ENCODE data around the gene CDH12. TPM values are rescaled to one million over a fixed set of nuclear protein-coding genes. Genes with fewer than 3 reads are reported as not detected.

CDH12 gene
- total RNA-seq, 3 donors from 2014 or later, result 0.33 to 2.6 (median 1.1) TPM

DNA sequence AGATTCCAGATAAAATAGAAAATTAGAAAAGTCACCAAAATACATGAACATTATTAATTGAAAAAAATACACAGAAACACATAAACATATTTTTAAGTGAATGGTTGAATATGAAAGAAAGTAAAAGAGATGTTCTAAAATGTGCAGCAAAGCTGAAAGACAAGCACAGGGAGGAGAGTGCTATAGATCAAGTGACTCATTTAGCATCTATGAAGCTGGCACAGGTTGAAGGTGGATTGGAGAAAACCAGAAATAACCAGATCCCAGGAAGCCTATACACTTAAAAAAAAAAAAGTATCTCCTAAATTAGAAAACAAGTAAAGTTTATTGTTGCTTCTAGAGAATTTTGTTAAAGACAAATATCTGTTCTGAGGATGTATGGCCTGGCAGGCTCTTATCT, 338.9 kb downstream of the CDH12 start:
- no peaks in the 10 kb centered on the region for H3K27me3 ChIP-seq
- intact Hi-C loops (cut with DNase I; ENCODE audit: low total_unique reads), result no loop called here
- no peak for DNase-seq (ENCODE audit: low spot score in 2 of 2)
- TF ChIP-seq, protein P1, sequence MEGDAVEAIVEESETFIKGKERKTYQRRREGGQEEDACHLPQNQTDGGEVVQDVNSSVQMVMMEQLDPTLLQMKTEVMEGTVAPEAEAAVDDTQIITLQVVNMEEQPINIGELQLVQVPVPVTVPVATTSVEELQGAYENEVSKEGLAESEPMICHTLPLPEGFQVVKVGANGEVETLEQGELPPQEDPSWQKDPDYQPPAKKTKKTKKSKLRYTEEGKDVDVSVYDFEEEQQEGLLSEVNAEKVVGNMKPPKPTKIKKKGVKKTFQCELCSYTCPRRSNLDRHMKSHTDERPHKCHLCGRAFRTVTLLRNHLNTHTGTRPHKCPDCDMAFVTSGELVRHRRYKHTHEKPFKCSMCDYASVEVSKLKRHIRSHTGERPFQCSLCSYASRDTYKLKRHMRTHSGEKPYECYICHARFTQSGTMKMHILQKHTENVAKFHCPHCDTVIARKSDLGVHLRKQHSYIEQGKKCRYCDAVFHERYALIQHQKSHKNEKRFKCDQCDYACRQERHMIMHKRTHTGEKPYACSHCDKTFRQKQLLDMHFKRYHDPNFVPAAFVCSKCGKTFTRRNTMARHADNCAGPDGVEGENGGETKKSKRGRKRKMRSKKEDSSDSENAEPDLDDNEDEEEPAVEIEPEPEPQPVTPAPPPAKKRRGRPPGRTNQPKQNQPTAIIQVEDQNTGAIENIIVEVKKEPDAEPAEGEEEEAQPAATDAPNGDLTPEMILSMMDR (IDR thresholded peaks at IDR 0.05), result no peak
- TF ChIP-seq POLR2A (IDR thresholded peaks at IDR 0.05), result no peak
- H3K36me3 ChIP-seq, result no peaks in the 10 kb centered on the region
- H3K27ac ChIP-seq, result no peak overlapping the region
- H3K9me3 ChIP-seq, result no peaks in the 10 kb centered on the region
- H3K4me3 ChIP-seq, result no peak overlapping the region
- no peaks in the 10 kb centered on the region for H3K4me1 ChIP-seq

DNA sequence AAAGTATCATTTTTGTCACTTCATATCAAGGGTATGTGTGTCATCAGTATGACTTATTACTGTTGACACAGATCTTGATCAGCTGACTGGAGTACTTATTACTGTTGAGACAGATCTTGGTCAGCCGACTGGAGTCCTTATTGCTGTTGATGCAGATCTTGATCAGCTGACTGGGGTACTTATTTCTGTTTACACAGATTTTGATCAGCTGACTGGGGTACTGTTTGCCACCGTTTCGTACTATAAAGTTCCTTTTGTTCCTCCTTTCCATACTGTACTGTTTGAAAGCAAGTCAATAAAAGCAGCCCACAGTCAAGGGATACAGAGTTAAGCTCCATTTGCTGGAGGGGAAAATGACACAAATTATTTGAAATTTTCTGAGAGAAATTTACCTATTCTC, 347.3 kb downstream of the CDH12 start:
- intact Hi-C loops (cut with DNase I; ENCODE audit: low total_unique reads), result no loop called here
- DNase-seq (ENCODE audit: low spot score in 2 of 2), result no peak
- no peaks in the 10 kb centered on the region for H3K36me3 ChIP-seq
- H3K27ac ChIP-seq, result no peak overlapping the region
- peaks cover 0 to 7% of the 10 kb centered on the region in 2 donors for H3K9me3 ChIP-seq
- no peaks in the 10 kb centered on the region for H3K27me3 ChIP-seq
- TF ChIP-seq, protein P1 (IDR thresholded peaks at IDR 0.05), result no peak
- TF ChIP-seq POLR2A (IDR thresholded peaks at IDR 0.05) (no peak), POLR2AphosphoS5 (IDR thresholded peaks at IDR 0.05) (no peak)
- H3K4me3 ChIP-seq, result no peak overlapping the region
- no peaks in the 10 kb centered on the region for H3K4me1 ChIP-seq

DNA sequence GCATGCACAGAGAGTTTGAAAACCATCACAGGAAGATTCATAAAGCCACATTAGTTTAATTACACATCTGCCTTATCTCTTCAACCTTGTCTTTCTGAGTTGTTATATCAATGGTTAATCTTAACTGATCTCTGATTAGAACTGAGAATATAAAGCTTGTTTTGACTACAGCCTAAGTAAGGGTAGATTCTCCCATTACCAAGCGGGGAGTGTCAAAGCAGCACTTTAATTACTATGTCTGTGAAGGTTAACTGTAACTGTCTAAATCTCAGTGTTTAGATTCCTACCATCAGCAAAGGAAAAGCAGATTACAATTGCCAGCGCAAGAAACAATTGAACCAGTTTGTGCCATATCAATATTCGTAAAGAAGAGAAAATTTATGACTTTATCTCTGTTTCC, 348.7 kb downstream of the CDH12 start:
- intact Hi-C loops (cut with DNase I; ENCODE audit: low total_unique reads), result no loop called here
- DNase-seq (ENCODE audit: low spot score in 2 of 2), result no peak
- TF ChIP-seq POLR2AphosphoS5 (IDR thresholded peaks at IDR 0.05), result no peak
- TF ChIP-seq, protein P1 (IDR thresholded peaks at IDR 0.05), result no peak
- no peak for TF ChIP-seq POLR2A (IDR thresholded peaks at IDR 0.05)
- Histone ChIP-seq H3K27ac (no peak overlapping the region), H3K4me3 (no peak overlapping the region), H3K9me3 (peaks cover 0 to 7% of the 10 kb centered on the region in 2 donors), H3K36me3 (no peaks in the 10 kb centered on the region), H3K4me1 (no peaks in the 10 kb centered on the region), H3K27me3 (no peaks in the 10 kb centered on the region)

DNA sequence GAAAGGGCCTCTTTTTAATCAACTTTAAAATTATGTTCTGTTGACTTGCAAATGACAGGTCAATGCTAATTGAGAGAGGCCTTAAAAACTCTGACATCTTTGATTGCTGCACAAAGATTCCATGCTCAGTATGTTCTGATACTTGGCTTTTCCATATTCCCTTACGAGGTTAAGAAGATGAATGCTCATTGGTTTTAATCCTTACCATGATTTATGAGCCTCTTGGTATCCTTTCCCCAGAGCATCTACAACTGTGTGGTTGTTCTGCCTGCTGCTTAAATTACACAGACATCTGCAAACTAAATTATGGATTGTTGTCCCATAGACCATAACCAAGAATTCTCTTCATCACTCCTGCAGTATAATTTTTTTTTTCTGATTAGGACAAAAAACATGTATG, 352.6 kb downstream of the CDH12 start:
- no peak for TF ChIP-seq POLR2AphosphoS5 (IDR thresholded peaks at IDR 0.05)
- TF ChIP-seq, protein P1 (IDR thresholded peaks at IDR 0.05), result no peak
- TF ChIP-seq POLR2A (IDR thresholded peaks at IDR 0.05), result no peak

DNA sequence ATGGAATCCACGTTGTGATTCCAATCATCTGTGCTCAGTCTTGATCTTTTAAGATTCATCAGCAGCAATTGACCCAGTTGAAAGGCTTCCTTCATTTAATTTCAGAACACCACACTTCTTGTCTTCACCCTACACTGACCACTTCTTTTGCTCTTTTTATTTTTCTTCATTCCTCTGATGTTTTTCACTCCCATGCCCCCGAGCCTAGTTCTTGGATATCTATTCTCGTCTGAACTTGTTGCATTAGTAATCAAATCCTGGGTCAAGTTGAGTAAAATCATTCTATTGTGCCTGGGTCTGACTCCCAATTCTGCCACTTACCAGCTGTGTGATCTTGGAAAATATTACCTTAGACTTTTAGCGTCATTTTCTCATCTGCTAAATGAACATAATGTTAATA, 356.5 kb downstream of the CDH12 start:
- TF ChIP-seq POLR2AphosphoS5 (IDR thresholded peaks at IDR 0.05) (no peak), POLR2A (IDR thresholded peaks at IDR 0.05) (no peak)
- TF ChIP-seq, protein P1 (IDR thresholded peaks at IDR 0.05), result no peak
- Histone ChIP-seq H3K36me3 (no peaks in the 10 kb centered on the region), H3K27me3 (no peaks in the 10 kb centered on the region), H3K9me3 (peaks cover 0 to under 1% of the 10 kb centered on the region in 2 donors), H3K27ac (no peak overlapping the region), H3K4me1 (no peaks in the 10 kb centered on the region), H3K4me3 (no peak overlapping the region)
- DNase-seq (ENCODE audit: low spot score in 2 of 2), result no peak
- intact Hi-C loops (cut with DNase I; ENCODE audit: low total_unique reads), result no loop called here

More for the DNA sequence above, 352.6 kb downstream of the CDH12 start:
- H3K27ac ChIP-seq, result no peak overlapping the region
- no peaks in the 10 kb centered on the region for H3K4me1 ChIP-seq
- H3K9me3 ChIP-seq, result peaks cover 0 to 7% of the 10 kb centered on the region in 2 donors
- H3K27me3 ChIP-seq, result no peaks in the 10 kb centered on the region
- DNase-seq (ENCODE audit: low spot score in 2 of 2), result no peak
- intact Hi-C loops (cut with DNase I; ENCODE audit: low total_unique reads), result no loop called here
- no peak overlapping the region for H3K4me3 ChIP-seq
- no peaks in the 10 kb centered on the region for H3K36me3 ChIP-seq
